SU-DHL-6 (cell line): ENCODE results near the gene TMEM232.

Source experiments
- CTCF ChIP-seq: fragments of 200-600 bp; sonication (generic); IDR thresholded peaks from one replicate; pipeline ENCODE4 v1.5.1; 2017; ENCODE audit warnings: antibody characterized with exemption, mild to moderate bottlenecking, low read length, moderate library complexity; ENCODE audit not compliant: insufficient read depth, poor library complexity, severe bottlenecking
- EZH2phosphoT487 ChIP-seq: fragments of 200-600 bp; sonication (generic), shearing (Covaris generic); conservative IDR thresholded peaks from 2 replicates; pipeline ENCODE4 v1.6.1; 2018; ENCODE audit warnings: mild to moderate bottlenecking, antibody characterized with exemption, low read length, moderate library complexity, mixed read lengths

GRCh38 chr5:110760158-110760557, 33.7 kb upstream of the TMEM232 start:
- TF ChIP-seq CTCF = no peak
- TF ChIP-seq EZH2phosphoT487 = no peak
